WERI-Rb-1 (cell line): Measurements from ENCODE around the gene AKR7A3.

Source experiments
- DNase-seq: peaks from one replicate; pipeline ENCODE4 v3.0.0-alpha.2; 2020
- H3K27ac ChIP-seq: fragments of 250-450 bp; sonication (Bioruptor Pico); 2 replicates; pipeline ENCODE4 v1.5.1; 2020; ENCODE audit warnings: mild to moderate bottlenecking, moderate library complexity
- H3K27me3 ChIP-seq: fragments of 250-450 bp; sonication (Bioruptor Pico); 2 replicates; pipeline ENCODE4 v1.5.1; 2021; ENCODE audit warnings: mild to moderate bottlenecking, low read depth, moderate library complexity; ENCODE audit not compliant: insufficient read depth, severe bottlenecking
- H3K36me3 ChIP-seq: fragments of 250-450 bp; sonication (Bioruptor Pico); 2 replicates; pipeline ENCODE4 v1.5.1; 2020; ENCODE audit warnings: mild to moderate bottlenecking, moderate library complexity
- H3K4me3 ChIP-seq: 2 replicates; pipeline ENCODE4 v1.5.1; 2011; ENCODE audit warnings: low read depth, mild to moderate bottlenecking, control low read depth, low read length
- H3K9me3 ChIP-seq: fragments of 250-450 bp; sonication (Bioruptor Pico); 2 replicates; pipeline ENCODE4 v1.5.1; 2021; ENCODE audit warnings: mild to moderate bottlenecking, moderate library complexity; ENCODE audit not compliant: severe bottlenecking
- TF ChIP-seq, protein P1 (sequence below): IDR thresholded peaks from 2 replicates; pipeline ENCODE4 v1.5.1; 2011; ENCODE audit warnings: low read depth, mild to moderate bottlenecking, control low read depth, inconsistent platforms, low read length

The AKR7A3 gene

GRCh38 chr1:19255288-19255687, 33.3 kb downstream of the AKR7A3 start:
- no peak overlapping the region for H3K27ac ChIP-seq
- H3K36me3 ChIP-seq = peaks cover 71% of the 10 kb centered on the region
- TF ChIP-seq, protein P1, sequence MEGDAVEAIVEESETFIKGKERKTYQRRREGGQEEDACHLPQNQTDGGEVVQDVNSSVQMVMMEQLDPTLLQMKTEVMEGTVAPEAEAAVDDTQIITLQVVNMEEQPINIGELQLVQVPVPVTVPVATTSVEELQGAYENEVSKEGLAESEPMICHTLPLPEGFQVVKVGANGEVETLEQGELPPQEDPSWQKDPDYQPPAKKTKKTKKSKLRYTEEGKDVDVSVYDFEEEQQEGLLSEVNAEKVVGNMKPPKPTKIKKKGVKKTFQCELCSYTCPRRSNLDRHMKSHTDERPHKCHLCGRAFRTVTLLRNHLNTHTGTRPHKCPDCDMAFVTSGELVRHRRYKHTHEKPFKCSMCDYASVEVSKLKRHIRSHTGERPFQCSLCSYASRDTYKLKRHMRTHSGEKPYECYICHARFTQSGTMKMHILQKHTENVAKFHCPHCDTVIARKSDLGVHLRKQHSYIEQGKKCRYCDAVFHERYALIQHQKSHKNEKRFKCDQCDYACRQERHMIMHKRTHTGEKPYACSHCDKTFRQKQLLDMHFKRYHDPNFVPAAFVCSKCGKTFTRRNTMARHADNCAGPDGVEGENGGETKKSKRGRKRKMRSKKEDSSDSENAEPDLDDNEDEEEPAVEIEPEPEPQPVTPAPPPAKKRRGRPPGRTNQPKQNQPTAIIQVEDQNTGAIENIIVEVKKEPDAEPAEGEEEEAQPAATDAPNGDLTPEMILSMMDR = no peak
- no peak overlapping the region for H3K4me3 ChIP-seq
- DNase-seq = no peak
- no peaks in the 10 kb centered on the region for H3K9me3 ChIP-seq
- no peaks in the 10 kb centered on the region for H3K27me3 ChIP-seq

- TF ChIP-seq, protein P1 = no peak
- no peak overlapping the region for H3K4me3 ChIP-seq
- no peak for DNase-seq
- H3K36me3 ChIP-seq = peaks cover 66% of the 10 kb centered on the region
- no peaks in the 10 kb centered on the region for H3K27me3 ChIP-seq
- H3K9me3 ChIP-seq = no peaks in the 10 kb centered on the region
- no peak overlapping the region for H3K27ac ChIP-seq
These were observed 34.2 kb downstream of the AKR7A3 start for GRCh38 chr1:19254416-19254815.

DNA sequence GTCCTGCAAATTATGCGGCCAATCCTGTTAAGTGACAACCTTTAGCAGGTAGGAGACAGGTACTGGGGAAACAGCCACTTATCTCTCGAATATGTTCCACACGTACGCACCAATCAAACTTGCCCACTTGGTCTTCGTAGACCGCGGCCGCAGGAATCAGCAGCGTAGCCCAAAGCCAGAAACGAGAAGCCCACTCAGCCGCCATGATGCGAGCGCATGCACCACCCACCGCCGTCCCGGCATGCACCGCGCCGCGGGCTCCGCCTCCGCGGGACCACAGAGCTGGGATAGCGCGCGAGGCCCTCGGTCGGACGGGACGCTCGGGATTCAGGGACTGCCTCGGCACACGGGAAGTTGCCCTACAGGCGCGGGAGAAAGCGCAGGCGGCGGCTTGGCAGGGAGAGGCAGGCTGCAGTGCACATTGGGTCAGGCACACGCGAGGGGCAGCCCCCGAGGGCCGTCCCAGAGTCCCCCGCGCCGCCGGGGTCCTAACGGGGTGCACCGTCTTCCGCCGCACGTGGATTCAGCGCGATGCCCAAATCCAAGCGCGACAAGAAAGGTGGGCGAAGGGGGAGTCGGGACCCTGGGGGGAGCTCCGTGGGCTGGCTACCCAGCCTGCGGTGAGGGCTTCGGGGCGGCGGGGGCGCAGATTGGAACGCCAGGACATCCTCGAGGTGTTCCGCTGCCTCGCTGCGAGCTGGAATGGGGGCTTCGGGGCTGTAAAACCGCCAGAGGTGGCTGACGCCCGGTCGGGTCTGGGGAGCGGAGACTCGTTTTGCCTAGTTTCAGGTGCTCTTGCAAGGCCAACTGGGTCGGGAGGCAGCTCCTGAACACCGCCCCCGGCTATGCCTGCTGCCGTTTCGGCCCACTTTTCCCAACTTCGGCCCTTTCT, 37.0 kb downstream of the AKR7A3 start, which contains the start of the genes EMC1 and MRTO4:
EMC1 (minus strand) TSS at position 220 of the 892 bp plus-strand sequence; CDS start at position 205, 15 bp downstream.
MRTO4 (plus strand) TSS at position 501 of the 892 bp plus-strand sequence; CDS start at position 532, 31 bp downstream.
- H3K9me3 ChIP-seq = no peaks in the 10 kb centered on the region
- H3K36me3 ChIP-seq = peaks cover 48% of the 10 kb centered on the region
- peak within 1 kb of the TSS; percentile 100 for H3K27ac ChIP-seq
- DNase-seq = peak; percentile 88
- TF ChIP-seq, protein P1 = no peak
- no peaks in the 10 kb centered on the region for H3K27me3 ChIP-seq
- peak within 1 kb of the TSS; percentile 92 for H3K4me3 ChIP-seq

DNA sequence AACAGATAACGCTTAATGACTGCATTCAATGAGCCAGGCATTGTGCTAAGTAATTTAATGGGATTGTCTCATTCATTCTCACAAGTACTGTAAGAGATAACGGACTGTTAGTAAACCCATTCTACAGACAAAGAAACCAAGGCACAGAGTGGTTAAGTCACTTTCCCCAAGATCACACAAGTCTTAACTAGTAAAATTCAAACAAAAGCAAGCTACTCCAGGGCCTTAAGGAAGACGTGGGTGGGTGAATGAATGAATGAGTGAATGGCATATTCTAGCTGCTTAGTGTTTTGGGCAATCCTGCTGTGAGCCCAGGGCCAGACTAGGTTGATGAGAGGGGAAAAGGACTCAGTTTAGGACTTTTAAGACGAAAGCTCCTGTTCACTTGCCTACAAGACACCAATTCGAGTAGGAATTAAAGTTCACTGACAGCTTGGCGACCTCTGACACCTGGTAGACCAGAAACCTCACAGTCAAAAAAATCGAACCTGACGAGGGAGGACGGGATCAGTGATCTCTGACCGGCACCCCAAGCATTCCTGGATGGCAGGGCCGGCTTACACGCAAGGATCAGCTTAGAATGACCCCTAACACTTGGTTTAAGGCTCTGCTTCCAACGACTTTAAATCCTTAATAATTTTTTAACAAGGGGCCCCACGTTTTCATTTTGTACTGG, 37.8 kb downstream of the AKR7A3 start:
- no peak for DNase-seq
- peaks cover 41% of the 10 kb centered on the region for H3K36me3 ChIP-seq
- H3K27me3 ChIP-seq = no peaks in the 10 kb centered on the region
- H3K4me3 ChIP-seq = peak overlapping the region; percentile 92
- no peaks in the 10 kb centered on the region for H3K9me3 ChIP-seq
- H3K27ac ChIP-seq = peak overlapping the region; percentile 100
- TF ChIP-seq, protein P1 = no peak

DNA sequence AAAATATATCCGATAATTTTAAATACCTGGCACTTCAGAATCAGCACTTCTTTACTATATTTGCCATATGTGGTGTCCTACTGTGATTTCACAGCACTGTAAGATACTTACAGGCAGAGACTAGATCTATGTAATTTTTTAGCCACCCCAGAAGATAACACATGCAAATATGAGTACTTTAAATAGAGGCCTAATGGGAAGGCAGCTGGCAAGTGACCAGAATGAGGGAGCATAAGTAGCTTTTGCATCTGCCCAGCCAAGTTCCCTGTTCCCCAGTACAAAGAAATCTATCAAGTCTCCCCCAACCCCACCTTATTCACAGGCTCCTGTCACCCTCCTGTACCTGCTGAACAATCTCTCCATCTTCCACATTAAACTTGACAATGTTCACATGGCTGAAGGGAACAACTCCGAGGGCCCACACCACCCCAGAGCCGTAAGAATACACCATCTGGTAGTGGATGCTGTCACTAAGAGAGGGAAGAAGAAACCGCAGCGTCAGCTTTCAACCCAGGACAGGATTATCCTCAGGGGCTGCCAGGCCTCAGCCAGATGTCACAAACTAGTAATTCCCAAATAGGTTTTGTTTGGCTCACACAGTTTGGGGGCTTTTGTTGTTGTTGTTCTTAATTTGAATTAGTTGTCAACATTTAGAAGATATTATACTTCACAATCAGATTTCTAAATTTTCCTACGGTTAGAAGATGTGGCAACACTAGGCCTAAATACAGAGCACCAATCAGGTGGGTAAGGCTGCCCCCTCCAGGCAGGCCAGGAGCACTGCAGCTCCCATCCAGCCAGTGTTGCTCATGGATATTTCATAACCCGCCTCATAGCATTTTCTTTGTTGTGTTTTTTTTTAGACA, 47.7 kb downstream of the AKR7A3 start:
- Histone ChIP-seq H3K36me3 (peaks cover 83% of the 10 kb centered on the region), H3K27ac (peak overlapping the region; percentile 85), H3K9me3 (no peaks in the 10 kb centered on the region), H3K4me3 (no peak overlapping the region), H3K27me3 (no peaks in the 10 kb centered on the region)
- TF ChIP-seq, protein P1 = peak; percentile 84
- DNase-seq = peak; percentile 85
